HG02798 (cell line): ENCODE measurements around the gene PCBP3.

Source experiments
- ATAC-seq: cut with Tn5 transposase; IDR thresholded peaks from one replicate; pipeline ENCODE4 v1.9.1; 2021; ENCODE audit warnings: mild to moderate bottlenecking; ENCODE audit not compliant: unreplicated experiment, poor library complexity

The PCBP3 gene

DNA sequence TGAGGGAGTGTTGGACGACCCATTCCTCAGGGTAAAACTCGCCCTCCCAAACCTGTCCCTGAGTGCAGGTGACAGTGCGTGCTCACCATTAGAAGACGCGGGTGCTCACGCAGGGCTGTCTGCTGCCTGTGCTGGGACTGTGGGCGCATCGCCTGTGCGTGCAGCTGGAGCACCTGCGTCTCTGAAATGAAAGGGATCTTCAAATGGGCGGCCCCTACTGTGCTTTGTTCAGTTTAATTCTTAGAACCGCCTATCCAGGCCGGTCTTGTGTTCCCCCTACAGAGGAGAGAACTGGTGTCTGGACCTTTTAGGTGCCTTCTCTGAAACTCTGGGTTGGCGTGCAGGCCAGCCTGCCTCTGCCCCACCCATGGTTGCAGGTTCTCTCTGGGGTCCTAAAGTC lies 125.8 kb downstream of the PCBP3 start:
- ATAC-seq: no peak

DNA sequence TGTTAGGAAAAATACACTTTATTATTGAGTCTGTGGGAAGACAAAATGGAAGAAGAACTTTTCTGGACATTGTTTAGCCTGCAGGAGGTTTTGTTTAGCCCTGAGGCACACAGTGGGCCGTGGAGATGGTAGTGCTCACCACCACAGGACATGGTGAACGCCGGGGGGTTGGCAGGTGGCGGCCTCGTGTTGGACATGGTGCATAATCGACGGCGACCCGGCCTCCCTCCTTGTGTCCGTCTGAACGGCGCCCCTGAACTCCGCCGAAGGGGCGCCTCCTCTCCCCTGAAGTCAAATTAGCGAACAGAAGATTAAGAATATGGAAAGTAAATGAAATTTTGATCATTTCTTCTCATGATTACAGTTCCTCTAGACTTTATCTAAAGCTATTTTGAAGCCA lies 126.4 kb downstream of the PCBP3 start:
- ATAC-seq: no peak

DNA sequence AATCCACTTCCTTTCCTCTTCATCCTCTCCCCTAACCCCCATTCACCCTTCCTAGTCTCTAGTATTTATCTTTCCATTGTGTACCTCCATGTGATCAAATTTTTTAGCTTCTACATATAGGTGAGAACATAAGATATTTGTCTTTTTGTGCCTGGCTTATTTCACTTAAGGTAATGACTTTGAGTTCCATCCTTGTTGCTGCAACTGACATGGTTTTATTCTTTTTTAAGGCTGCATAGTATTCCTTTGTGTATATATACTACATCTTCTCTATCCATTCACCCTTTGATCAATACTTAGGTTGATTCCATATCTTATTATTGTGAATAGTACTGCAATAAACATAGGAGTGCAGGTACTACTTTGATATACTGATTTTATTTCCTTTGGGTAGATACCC lies 128.7 kb downstream of the PCBP3 start:
- ATAC-seq: no peak

DNA sequence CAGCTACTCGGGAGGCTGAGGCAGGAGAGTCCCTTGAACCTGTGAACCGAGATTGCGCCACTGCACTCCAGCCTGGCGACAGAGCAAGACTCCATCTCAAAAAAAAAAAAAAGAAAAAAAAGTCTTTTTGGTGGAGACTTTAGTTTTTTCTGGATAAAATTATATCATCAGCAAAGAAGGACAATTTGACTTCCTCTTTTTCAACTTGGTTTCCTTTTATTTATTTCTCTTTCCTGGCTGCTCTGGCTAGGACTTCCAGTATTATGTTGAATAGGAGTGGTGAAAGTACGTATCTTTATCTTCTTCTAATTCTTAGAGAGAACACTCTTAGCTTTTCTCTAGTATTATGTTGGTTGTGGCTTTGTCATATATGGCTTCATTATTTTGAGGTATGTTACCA lies 130.8 kb downstream of the PCBP3 start:
- no peak for ATAC-seq

DNA sequence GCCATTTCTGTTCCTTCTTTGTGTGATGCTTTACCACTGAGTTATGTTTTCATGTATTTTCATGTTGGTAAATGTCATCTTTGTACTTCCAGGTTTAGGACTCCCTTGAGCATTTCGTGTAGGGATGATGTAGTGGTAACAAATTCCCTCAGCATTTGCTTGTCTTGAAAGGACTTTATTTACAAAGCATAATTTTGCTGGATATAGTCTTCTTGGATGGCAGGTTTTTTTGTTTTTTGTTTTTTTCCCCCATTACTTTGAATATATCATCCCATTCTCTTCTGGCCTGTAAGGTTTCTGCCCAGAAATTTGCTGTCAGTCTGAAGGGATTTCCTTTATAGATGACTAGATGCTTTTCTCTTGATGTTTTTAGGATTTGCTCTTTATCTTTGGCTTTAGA lies 133.4 kb downstream of the PCBP3 start:
- ATAC-seq: no peak

DNA sequence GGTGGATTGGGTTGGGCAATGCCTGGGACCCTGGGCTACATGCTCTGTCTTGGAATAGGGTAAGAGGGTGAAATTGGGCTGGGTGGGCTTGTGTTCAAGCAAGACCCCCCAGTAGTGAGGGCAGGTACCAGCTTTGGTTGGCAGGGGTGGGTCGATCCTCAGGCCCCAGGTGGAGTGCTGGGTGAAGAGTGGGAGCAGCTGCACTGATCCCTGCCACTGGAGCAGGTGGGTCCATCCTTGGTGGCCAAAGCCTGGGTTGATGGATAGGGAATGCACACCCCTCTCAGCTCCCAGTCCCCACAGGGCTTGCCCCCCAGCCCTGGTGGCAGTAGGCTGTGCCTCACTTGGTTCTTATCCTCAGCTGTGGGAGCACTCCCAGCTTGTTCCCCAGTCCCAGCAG lies 135.2 kb downstream of the PCBP3 start:
- ATAC-seq: no peak

DNA sequence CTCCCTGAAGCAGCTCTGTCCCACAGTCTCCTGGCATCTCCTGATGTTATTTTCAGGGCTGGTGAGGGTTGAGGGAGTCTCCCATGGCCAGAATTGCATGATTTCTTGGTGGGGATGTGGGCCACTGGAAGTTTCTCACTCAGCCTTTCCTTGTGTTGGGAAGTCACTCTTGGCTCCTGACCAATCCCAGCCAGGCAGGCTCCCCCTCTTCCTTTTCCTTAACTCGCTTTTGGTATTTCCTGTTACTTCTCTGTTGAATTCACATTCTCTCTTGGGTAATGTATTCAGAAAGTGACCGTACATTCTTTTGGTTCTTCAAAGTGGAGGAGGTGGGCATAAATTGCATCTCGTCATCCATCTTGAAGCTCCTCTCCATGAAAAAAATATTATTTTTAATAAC lies 135.7 kb downstream of the PCBP3 start:
- ATAC-seq: no peak

DNA sequence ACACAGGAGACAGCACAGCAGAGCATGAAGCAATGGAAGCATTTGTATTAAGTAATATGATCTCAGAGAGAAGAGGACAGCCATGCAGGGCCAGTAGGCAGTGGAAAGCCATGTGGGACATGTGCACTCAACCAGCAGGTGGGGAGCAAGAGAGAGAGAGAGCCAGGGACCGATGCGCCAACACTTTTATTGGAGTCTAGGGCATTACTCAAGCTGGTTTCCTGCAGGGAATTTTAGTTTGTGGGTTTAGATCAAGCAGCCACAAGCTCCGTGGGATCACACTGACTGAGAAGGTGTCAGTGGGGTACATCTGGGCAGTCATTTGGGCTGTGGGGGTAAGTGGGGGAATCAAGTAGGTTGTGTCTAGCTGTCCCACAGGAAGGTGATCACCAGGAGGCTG lies 137.1 kb downstream of the PCBP3 start:
- ATAC-seq: no peak

DNA sequence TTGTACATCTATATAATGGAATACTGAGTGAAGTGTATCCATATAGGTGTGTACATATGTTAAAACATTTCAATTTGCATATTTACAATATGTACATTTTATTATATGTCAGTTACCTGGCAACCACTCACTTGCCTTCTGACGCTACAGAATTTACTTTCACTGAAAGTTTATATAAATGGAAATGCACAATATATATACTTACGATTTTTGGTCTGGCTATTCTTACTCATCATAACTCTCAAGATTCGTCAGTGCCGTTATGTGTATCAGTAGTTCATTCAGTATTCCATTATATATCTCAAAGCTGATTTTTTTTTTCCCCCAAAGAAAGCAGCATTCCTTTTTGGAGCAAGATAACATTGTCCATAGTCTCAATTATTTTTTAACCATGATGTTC lies 138.2 kb downstream of the PCBP3 start:
- ATAC-seq: no peak

DNA sequence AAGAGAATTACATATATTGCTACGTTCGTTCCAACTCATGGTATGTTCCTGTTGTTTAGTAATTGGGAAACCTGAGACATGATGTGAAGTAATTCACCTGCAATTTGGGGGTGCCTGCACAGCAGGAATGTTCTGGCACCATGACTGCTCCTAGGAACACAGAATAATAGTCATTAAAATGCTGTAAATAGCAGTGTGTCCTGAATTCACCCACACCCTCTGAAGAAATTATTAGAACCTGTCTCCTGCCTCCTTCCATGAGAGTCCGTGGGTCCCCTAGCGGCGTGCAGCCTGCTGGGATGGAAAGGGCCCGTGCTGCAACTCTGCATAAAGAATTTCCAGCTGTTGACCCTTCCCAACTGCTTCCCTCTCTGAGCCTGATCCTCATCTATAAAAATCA lies 143.1 kb downstream of the PCBP3 start:
- ATAC-seq: no peak

DNA sequence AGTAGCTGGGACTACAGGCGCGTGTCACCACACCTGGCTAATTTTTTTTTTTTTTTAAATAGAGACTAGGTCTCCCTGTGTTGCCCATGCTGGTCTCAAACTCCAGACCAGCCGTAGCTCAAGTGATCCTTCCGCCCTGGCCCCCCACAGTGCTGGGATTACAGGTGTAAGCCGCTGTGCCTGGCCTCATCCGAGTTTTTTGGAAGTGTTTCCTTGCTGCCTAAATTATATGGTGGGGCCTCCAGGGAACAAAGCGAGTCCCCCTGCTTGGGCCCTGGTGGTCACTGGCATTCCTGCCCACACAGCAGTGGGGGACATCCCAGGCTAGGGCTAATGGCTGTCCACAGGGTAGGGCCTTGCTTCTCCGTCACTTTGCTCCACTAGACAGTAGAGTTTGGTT lies 143.8 kb downstream of the PCBP3 start:
- no peak for ATAC-seq

DNA sequence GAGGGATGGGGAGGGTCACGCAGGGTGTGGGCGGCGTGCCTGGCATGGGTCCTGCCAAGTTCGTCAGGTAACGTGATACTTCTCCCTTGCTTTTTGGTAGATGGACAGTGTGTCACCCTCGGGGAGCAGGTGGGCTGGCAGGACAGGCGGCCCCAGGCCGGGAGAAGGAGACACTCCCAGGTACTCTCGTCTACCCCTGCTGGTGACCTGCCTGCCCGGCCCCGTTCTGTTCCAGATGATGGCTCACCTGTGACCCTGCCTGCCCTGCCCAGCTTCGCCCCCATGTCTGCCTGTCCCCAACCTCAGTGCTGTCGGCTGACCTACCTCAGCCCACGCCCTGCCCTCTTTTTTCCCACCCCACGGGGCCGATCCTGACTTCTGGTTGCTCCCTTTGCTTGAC lies 144.7 kb downstream of the PCBP3 start:
- no peak for ATAC-seq

DNA sequence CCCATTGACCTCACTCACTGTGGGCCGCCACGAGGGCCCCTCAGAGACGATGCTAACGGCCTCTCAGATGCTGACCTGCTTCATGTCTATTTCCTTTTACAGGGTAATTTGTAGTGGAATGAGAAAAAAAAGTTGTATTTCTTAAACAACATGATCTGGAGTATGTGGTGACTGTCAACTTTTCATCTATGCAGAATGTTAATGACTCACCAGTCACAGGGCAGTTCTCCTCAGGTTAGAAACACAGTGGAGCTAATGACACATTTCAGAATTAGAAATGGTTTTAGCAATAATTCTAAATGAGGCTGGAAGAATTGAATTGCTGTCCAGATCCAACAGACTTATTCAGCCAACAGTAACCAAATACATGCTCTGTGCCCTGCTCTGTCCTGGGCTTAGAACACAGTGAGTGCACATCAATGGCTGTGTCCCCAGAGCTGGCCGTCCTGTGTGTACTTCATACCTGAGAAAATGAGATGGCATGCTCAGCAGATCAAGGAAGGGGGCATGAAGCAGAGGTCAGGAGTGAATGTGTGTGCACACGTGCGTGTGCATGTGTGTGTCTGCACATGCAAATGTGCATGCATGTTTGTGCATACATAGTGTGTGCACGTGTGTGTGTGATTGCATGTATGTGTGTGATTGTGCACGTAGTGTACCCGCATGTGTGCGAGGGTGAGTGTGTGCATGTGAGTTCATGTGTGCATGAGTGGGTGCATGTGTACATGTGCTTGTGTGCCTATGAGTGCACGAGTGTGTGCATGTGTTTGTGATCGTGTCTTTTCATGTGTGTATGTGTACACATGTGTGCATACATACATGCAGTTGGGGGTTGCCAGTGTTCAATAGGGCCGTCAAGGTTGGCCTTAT lies 145.3 kb downstream of the PCBP3 start:
- ATAC-seq: no peak

DNA sequence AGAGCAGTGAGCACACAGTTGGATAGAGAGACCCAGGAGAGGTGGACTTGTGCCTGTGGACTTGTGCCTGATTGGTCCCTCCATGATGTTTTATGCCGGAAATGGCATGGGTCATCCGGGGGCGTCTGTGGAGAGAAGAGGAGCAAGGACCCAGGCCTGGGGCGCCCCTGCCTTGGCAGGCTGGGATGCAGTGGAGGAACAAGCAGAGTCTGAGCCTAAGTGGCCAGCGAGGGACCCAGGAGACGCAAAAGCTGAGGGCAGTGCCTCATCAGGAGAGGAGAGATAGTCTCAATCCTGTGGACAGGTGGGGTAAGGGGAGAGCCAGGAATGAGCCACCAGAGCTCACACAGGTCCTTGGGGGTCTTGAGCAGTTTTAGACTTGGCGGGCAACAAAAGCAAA lies 146.9 kb downstream of the PCBP3 start:
- no peak for ATAC-seq

DNA sequence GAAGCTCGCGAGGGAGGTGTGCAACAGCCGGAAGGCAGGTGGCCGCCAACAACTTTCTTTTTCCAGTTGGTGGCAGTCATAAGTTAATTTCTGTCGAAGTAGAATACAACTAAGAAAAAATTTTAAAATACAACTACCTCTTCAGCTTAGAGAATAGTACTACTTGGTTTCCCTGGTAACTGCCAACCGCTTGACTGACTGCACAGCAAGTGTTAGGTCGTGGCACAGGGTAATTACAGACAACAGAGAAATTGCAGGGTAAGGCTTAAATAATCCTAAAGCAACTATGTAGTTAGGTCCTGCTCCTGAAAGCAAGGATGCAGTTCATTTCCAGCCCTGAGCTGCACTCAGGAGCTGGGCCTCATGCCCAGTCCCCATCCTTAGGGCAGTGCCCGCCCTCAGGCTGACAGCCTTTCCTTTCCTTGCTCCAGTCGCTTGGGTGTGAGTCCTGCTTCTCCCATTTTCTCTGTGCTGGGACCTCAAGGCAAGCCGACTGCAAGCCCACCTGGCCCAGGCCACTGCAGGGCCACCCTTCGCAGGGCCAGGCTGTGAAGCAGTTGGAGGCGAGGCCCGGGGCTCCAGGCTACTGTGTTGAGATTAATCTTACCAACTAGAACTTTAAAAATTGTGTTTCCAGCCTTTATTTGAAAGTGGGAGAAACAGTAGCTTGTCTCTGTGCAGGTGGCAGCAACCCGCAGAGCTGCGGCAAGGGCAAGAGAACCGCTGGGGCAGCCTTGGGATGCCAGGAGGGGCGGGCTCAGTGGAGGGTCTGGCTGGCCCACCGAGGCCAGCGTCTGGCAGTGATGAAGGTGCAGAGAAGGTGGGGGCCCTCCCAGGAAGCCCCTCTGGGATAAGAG lies 148.3 kb downstream of the PCBP3 start:
- ATAC-seq: no peak

DNA sequence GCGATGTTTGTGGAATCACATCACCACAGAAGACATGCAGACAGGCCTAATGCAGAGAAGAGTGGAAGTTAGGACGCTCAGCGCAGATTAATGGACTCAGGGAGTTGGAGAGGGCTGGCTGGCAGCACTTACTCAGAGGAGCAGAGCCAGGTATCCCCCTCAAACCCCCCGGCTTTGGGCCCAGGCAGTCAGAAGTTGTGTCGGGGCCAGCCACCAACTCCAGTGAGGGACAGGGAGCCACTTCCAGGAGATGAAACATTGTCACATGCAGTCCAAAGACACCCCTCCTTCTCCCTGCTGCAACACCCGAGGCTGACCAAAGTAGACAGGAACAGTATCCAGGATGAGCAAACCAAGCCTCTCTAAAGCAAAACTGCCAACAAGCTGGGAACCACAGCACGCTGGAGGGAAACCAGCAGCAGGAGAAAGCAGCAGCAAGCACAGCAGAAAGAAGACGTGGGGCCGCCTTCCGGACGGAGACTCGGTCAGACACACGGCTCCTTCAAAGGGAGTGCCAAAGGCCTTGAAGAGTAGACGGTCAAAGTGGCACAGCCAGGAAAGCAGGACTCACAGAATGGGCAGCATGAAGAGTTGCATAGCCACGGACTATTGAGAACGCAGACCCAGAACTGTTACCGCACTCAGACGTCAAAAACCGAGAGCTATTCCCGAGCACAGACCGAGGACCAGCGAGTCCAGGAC lies 149.3 kb downstream of the PCBP3 start:
- ATAC-seq: no peak

DNA sequence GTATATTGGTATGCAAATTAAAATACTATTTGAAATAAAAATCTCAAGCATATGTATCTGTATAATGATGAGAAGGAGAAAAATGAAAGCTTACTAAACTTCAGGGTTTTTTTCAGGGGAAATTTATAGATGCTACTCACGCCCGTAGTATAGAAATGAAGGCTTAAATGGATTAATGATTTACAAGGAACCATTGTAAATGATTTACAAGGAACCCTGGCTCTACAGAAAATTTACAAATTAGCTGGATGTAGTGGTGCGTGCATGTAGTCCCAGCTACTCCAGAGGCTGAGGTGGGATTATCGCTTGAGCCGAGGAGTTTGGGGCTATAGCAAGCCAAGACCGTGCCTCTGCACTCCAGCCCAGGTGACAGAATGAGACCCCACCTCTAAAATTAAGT lies 150.5 kb downstream of the PCBP3 start:
- no peak for ATAC-seq

DNA sequence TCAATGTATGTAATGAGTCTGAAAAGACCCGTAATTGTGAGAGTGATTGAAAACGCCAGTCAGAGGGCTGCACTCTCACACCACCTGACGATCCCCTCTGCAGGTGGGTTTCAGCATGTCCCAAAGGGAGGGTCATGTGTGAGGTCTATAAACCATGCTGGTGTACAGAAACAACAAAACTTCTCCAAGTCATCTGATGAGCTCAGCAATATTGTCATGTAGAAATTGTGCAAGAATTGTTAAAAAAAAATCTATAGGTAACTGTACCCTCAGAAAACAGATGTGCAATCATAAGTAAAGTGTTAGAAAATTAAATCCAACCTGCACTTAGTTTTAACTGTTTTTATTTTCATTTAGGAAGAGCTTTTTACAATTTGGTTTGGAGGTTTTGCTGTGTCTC lies 152.5 kb downstream of the PCBP3 start:
- no peak for ATAC-seq

DNA sequence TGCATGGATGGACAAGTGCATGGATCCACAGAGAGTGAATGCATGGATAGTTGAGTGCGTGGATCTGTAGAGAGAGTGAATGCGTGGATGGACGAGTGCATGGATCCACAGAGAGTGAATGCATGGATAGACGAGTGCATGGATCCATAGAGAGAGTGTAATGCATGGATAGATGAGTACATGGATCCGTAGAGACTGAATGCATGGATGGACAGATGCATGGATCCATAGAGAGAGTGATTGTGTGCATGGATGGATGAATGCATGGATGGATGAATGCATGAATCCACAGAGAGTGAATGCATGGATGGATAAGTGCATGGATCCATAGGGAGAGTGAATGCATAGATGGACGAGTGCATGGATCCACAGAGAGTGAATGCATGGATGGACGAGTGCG lies 153.8 kb downstream of the PCBP3 start:
- ATAC-seq: no peak

DNA sequence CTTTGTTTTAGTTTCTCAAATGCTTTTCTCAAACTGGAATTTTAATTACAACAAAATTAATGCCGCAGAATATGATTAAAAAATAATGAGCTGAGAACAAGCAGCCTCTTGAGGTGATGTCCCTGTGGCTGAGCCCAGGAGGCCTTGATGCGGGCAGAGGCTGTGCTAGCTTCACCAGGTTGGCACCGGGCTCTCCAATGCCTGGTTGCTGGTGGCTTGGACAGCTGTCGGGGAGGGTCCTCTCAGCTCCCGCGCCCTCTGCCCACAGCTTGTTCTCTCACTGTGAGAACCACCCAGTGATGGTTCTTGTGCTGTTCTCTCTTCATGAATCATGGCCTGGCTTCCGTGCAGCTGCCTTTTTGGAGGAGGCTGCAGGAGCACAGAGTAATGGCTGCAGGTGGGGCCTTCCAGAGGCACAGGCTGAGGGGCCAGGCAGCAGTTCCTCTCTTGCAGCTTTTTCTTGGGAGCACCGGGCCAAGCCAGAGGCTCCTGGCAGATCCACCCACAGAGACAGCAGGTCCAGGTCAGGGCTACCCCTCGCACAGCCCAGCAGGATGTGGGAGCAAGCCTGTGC lies 156.3 kb downstream of the PCBP3 start:
- ATAC-seq: no peak
